Measurements from ENCODE around the gene KATNAL1.

GRCh38 chr13:30179597-30180276 lies 127.6 kb downstream of the KATNAL1 start:
- TF ChIP-seq TAF1 (IDR thresholded peaks at IDR 0.05; ENCODE audit: low read depth, low read length): no peak
- TF ChIP-seq POLR2AphosphoS5 (IDR thresholded peaks at IDR 0.05; ENCODE audit: low read depth, low read length): no peak
- no peak for TF ChIP-seq POLR2A (IDR thresholded peaks at IDR 0.05; ENCODE audit: low read depth, low read length)
